Psoas muscle (tissue), 8 donors: ENCODE measurements around the gene AMH. TPM values are rescaled to one million over a fixed set of nuclear protein-coding genes. Genes with fewer than 3 reads are reported as not detected.

Experiments
- ATAC-seq, 4 donors: fragments of 200-7000 bp; cut with Tn5 transposase; one replicate each; pipeline ENCODE4 v1.9.1; 2020; ENCODE audit warnings: moderate library complexity in 3 of 4, mild to moderate bottlenecking in 2 of 4
- DNase-seq, 2 donors: peaks; one replicate each; pipeline ENCODE4 v3.0.0-alpha.2; 2020
- H3K27ac ChIP-seq: fragments of 200-600 bp; one replicate; pipeline ENCODE4 v1.8.0; 2022
- H3K27me3 ChIP-seq, 3 donors: fragments of 200-600 bp in 1 of 3; one replicate each; pipeline versions ENCODE4 v1.6.1 to v1.8.0; 2013 to 2022; ENCODE audit warnings: low read length in 2 of 3, mild to moderate bottlenecking in 2 of 3, moderate library complexity in 1 of 3; ENCODE audit not compliant: insufficient read depth in 3 of 3
- H3K36me3 ChIP-seq, 2 donors: fragments of 200-600 bp in 1 of 2; one replicate each; pipeline versions ENCODE4 v1.6.1 to v1.8.0; 2013 to 2022; ENCODE audit warnings: low read depth in 1 of 2, mild to moderate bottlenecking in 1 of 2, moderate library complexity in 1 of 2; ENCODE audit not compliant: insufficient read depth in 1 of 2
- H3K4me1 ChIP-seq: fragments of 200-600 bp; one replicate; pipeline ENCODE4 v1.8.0; 2022
- H3K4me3 ChIP-seq: fragments of 200-600 bp; one replicate; pipeline ENCODE4 v1.8.0; 2022; ENCODE audit warnings: mild to moderate bottlenecking
- H3K9me3 ChIP-seq: fragments of 200-600 bp; one replicate; pipeline ENCODE4 v1.8.0; 2022
- CTCF ChIP-seq: fragments of 200-600 bp; IDR thresholded peaks from one replicate; pipeline ENCODE4 v1.8.0; 2022; ENCODE audit warnings: antibody characterized with exemption
- WGBS, 3 donors: extraction: QIAGEN DNeasy Blood & Tissue Kit; methylation state at CpG; one replicate each; pipeline versions ENCODE4 v1.1.6 to v1.1.7; 2013; 5-methylcytosine and 5-hydroxymethylcytosine counted together
- intact Hi-C, 2 donors: fragments of 100-400 bp; cut with DNase I; formaldehyde crosslinking; loops; one replicate each; pipeline versions ENCODE4 v1.11.0 to v1.14.2; 2022
- polyA plus RNA-seq, 3 donors: library from polyadenylated mRNA; stranded (reverse); fragments of 200-250 nt; gene quantifications; one replicate each; pipeline ENCODE4 v1.2.3, GENCODE V29; 2013
- total RNA-seq, 4 donors: library from RNA; stranded (reverse); fragmentation: NEBNext Ultra II Directional in 2 of 4; extraction: Animal tissue kit (Norgen Biotek cat#: 25700) in 2 of 4; gene quantifications; one replicate each; pipeline versions ENCODE4 v1.2.1 to v1.2.4, GENCODE V29; 2021 to 2023
- donor health status: healthy with polysubstance abuse.
- donor health status: DM: no; HTN: no; CAD: no; lungs with moderate emphysema.
- donor health status: Bipolar disorder and iron deficiency.
- donor health status: healthy.
- donor health status: DM: yes; HTN: yes; CAD: no.
- donor health status: DM: no; HTN: no; CAD: no.
- donor health status: DM: no; HTN: no; CAD: no.
- donor health status: DM: yes; HTN: yes; CAD: no.

AMH gene
- total and polyA plus RNA-seq, 7 donors, result 0.38 to 3.6 (median 2.2) TPM

DNA sequence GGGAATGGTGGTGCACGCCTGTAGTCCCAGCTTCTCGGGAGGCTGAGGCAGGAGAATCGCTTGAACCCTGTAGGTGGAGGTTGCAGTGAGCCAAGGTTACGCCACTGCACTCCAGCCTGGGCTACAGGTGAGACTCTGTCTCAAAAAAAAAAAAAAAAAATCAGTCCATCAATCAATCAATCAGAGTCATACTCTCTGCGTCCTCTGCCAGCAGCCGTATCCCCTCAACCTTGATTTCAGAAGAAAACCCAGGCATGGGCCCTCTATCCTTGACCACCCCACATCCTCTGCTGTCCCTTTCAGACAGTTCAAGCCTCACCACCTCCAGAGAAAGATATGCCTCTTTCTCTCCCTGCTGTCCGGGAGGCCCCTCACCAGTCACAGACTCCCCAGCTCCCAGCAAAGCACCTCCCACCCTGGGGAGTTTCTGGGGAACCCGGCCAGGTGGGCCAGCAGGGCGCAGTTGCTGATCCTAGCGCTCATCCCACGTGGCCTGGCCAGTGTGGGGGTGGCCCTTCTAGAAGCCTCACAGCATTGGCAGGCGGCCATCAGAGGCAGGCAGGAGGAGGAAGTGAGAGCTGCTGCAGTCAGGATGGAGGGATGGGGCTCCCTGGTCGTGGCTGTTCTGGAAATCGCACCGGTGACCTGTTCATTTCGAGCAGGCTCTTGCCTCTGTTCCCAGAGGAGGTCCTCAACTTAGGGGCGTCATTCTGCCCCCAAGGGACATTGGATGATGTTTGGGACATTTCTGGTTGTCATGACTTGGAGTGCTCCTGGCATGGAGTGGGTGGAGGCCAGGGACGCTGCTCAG lies 17.3 kb downstream of the AMH start:
- no peak for TF ChIP-seq CTCF
- Histone ChIP-seq H3K27ac (no peak overlapping the region), H3K27me3 (no peaks in the 10 kb centered on the region), H3K36me3 (peaks cover 0 to 3% of the 10 kb centered on the region in 2 donors), H3K9me3 (no peaks in the 10 kb centered on the region), H3K4me1 (peaks cover 15% of the 10 kb centered on the region), H3K4me3 (no peak overlapping the region)
- 44 to 56% (median 51%) methylated on average over 18 of the region's 18 CpGs for WGBS, 3 donors
- intact Hi-C loops, result no loop called here
- DNase-seq, result peak; percentile 86 to 89
- no peak for ATAC-seq

- TF ChIP-seq CTCF, result no peak
- H3K4me1 ChIP-seq, result peaks cover 35% of the 10 kb centered on the region
- H3K4me3 ChIP-seq, result peak overlapping the region; percentile 97
- no peaks in the 10 kb centered on the region for H3K9me3 ChIP-seq
- no peaks in the 10 kb centered on the region for H3K27me3 ChIP-seq
- H3K27ac ChIP-seq, result peak overlapping the region; percentile 99
- no peak for DNase-seq
- peaks cover 0 to 23% of the 10 kb centered on the region in 2 donors for H3K36me3 ChIP-seq
- WGBS, 3 donors, result 79 to 89% (median 80%) methylated on average over 4 of the region's 4 CpGs
- no peak for ATAC-seq
- intact Hi-C loops, result no loop called here
Measured at GRCh38 chr19:2268480-2268830, 19.3 kb downstream of the AMH start.

DNA sequence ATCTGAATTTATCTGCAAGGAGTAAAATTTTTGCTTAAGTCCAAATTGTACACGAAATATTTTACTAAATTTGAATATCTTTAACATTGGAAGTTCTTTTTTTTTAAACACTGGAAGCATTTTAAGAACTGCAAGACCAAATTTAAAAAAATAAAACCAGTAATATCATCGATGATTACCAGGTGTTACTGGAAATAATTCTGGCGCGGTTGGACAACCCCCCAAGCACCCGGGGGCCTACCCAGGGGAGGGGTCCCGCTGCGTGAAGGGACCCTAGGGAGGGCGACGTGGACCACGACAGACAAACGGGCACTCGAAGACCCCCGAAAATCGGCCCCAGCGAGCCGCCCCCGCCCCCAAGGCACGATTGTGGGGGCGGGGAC lies 19.7 kb downstream of the AMH start:
- peaks cover 38% of the 10 kb centered on the region for H3K4me1 ChIP-seq
- intact Hi-C loops, result no loop called here
- WGBS, 3 donors, result 2 to 3% (median 2%) methylated on average over 18 to 19 of the region's 19 CpGs
- H3K9me3 ChIP-seq, result no peaks in the 10 kb centered on the region
- no peaks in the 10 kb centered on the region for H3K27me3 ChIP-seq
- peak overlapping the region; percentile 97 for H3K4me3 ChIP-seq
- peaks cover 0 to 23% of the 10 kb centered on the region in 2 donors for H3K36me3 ChIP-seq
- TF ChIP-seq CTCF, result no peak
- peak overlapping the region; percentile 99 for H3K27ac ChIP-seq
- DNase-seq (no peak), ATAC-seq (no peak)

- intact Hi-C loops, result loop anchor here (5.0 to 10.0 kb wide), 2 partner anchors 112 to 115 kb away; partner anchors contain the start of gene AP3D1 (in 1 of the 2)
- no peaks in the 10 kb centered on the region for H3K9me3 ChIP-seq
- peak overlapping the region; percentile 97 for H3K4me3 ChIP-seq
- no peak for TF ChIP-seq CTCF
- DNase-seq, result peak; percentile 99 to 100
- H3K27me3 ChIP-seq, result no peaks in the 10 kb centered on the region
- H3K4me1 ChIP-seq, result peaks cover 45% of the 10 kb centered on the region
- WGBS, 3 donors, result 0 to 1% (median 1%) methylated on average over 80 to 103 of the region's 103 CpGs
- ATAC-seq, result peak; percentile 84 to 91 (median 86)
- H3K27ac ChIP-seq, result peak overlapping the region; percentile 99
- H3K36me3 ChIP-seq, result peaks cover 0 to 23% of the 10 kb centered on the region in 2 donors
Measured at GRCh38 chr19:2269244-2270156, 20.4 kb downstream of the AMH start.
